BJ (cell line): ENCODE measurements around the gene SMKR1. TPM values are rescaled to one million over a fixed set of nuclear protein-coding genes. Genes with fewer than 3 reads are reported as not detected.

Experiments
- CTCF ChIA-PET: fragments of 350-600 bp; formaldehyde crosslinking; extraction: SDS; loops from one replicate; lab custom pipeline; 2021; ENCODE audit warnings: antibody characterized with exemption, inconsistent platforms; lab: Yijun Ruan, JAX
- POLR2A ChIA-PET: fragments of 300-600 bp; sonication (Branson Sonifier 250); formaldehyde crosslinking; extraction: SDS; loops from one replicate; lab custom pipeline; 2021; ENCODE audit warnings: antibody characterized with exemption; lab: Charles Lee
- DNase-seq: peaks from one replicate; pipeline ENCODE4 v3.0.0-alpha.2; 2011; ENCODE audit warnings: low read depth
- H3K27me3 ChIP-seq: 2 replicates; pipeline ENCODE4 v1.6.0; 2011; ENCODE audit warnings: low read length; ENCODE audit not compliant: control insufficient read depth, insufficient read depth
- H3K36me3 ChIP-seq: 2 replicates; pipeline ENCODE4 v1.5.1; 2011; ENCODE audit warnings: low read length; ENCODE audit not compliant: control insufficient read depth, insufficient read depth
- H3K4me3 ChIP-seq: 2 replicates; pipeline ENCODE4 v1.5.1; 2011; ENCODE audit warnings: low read depth, mild to moderate bottlenecking, control low read depth, low read length
- CTCF ChIP-seq: IDR thresholded peaks from 2 replicates; pipeline ENCODE4 v1.5.1; 2011; ENCODE audit warnings: low read depth, mild to moderate bottlenecking, control low read depth, inconsistent platforms, low read length, moderate library complexity; ENCODE audit not compliant: insufficient read depth
- polyA plus RNA-seq: library from polyadenylated mRNA; depleted of rRNA; stranded (reverse); fragments of >200 nt; gene quantifications from 2 replicates; pipeline ENCODE4 v1.2.3, GENCODE V29; 2011

The SMKR1 gene
- polyA plus RNA-seq, 1 experiment = 0.27 TPM

GRCh38 chr7:129494041-129494440, 8.3 kb upstream of the SMKR1 start:
- Histone ChIP-seq H3K4me3 (no peak overlapping the region), H3K36me3 (no peaks in the 10 kb centered on the region), H3K27me3 (no peaks in the 10 kb centered on the region)
- no peak for TF ChIP-seq CTCF
- peak; percentile 89 for DNase-seq
- POLR2A ChIA-PET = no interaction called here
- CTCF ChIA-PET = interaction anchor here (0.7 to 1.3 kb wide), 2 partner anchors 149 to 283 kb away, joined by 3 read pairs; no protein-coding TSS in a partner anchor

- H3K36me3 ChIP-seq = no peaks in the 10 kb centered on the region
- no peaks in the 10 kb centered on the region for H3K27me3 ChIP-seq
- no peak for DNase-seq
- POLR2A ChIA-PET = no interaction called here
- no peak overlapping the region for H3K4me3 ChIP-seq
- TF ChIP-seq CTCF = no peak
- CTCF ChIA-PET = no interaction called here
Observed at GRCh38 chr7:129495987-129496386, 6.3 kb upstream of the SMKR1 start.

- ChIA-PET POLR2A (no interaction called here), CTCF (interaction anchor here (0.6 kb wide), 1 partner anchor 26 kb away, joined by 3 read pairs; no protein-coding TSS in a partner anchor)
- no peak for TF ChIP-seq CTCF
- no peak for DNase-seq
- no peaks in the 10 kb centered on the region for H3K27me3 ChIP-seq
- no peaks in the 10 kb centered on the region for H3K36me3 ChIP-seq
- H3K4me3 ChIP-seq = no peak overlapping the region
Observed at GRCh38 chr7:129496653-129497052, 5.7 kb upstream of the SMKR1 start.

GRCh38 chr7:129497156-129497555, 5.2 kb upstream of the SMKR1 start:
- CTCF ChIA-PET = no interaction called here

GRCh38 chr7:129498021-129498420, 4.3 kb upstream of the SMKR1 start:
- peaks cover 2% of the 10 kb centered on the region for H3K27me3 ChIP-seq
- ChIA-PET POLR2A (no interaction called here), CTCF (interaction anchor here (0.6 kb wide), 1 partner anchor 83 kb away, joined by 3 read pairs; no protein-coding TSS in a partner anchor)
- no peak overlapping the region for H3K4me3 ChIP-seq
- no peak for DNase-seq
- no peak for TF ChIP-seq CTCF
- H3K36me3 ChIP-seq = no peaks in the 10 kb centered on the region

More at GRCh38 chr7:129497156-129497555, 5.2 kb upstream of the SMKR1 start:
- POLR2A ChIA-PET = no interaction called here
- Histone ChIP-seq H3K27me3 (no peaks in the 10 kb centered on the region), H3K36me3 (no peaks in the 10 kb centered on the region), H3K4me3 (no peak overlapping the region)
- TF ChIP-seq CTCF = no peak
- DNase-seq = no peak
